Endothelial cell of umbilical vein (primary cell): ENCODE measurements around the gene NAA10.

ENCODE experiments used
- CTCF ChIP-seq, 2 donors: IDR thresholded peaks; 1 replicate in 1 of 2; 2 replicates in 1 of 2; pipeline ENCODE4 v1.5.1; 2011; ENCODE audit warnings: low read length in 2 of 2, mild to moderate bottlenecking in 2 of 2, moderate library complexity in 2 of 2, control low read depth in 1 of 2, inconsistent platforms in 1 of 2, low read depth in 1 of 2; ENCODE audit not compliant: insufficient read depth in 1 of 2; ENCODE audit errors: extremely low read depth in 1 of 2
- EZH2 ChIP-seq: IDR thresholded peaks from 2 replicates; pipeline ENCODE4 v1.6.1; 2012; ENCODE audit warnings: borderline replicate concordance, low read depth, mild to moderate bottlenecking, moderate library complexity, low read length, inconsistent platforms; ENCODE audit not compliant: severe bottlenecking
- FOS ChIP-seq: IDR thresholded peaks from 2 replicates; pipeline ENCODE4 v1.6.1; 2011; ENCODE audit warnings: mild to moderate bottlenecking, low read length, moderate library complexity, borderline replicate concordance; ENCODE audit not compliant: insufficient read depth
- GATA2 ChIP-seq: IDR thresholded peaks from 2 replicates; pipeline ENCODE4 v1.7.0; 2011; ENCODE audit warnings: low read depth, mild to moderate bottlenecking, moderate library complexity, mixed read lengths, low read length; ENCODE audit not compliant: insufficient read length, insufficient read depth
- JUN ChIP-seq: IDR thresholded peaks from 2 replicates; pipeline ENCODE4 v1.6.1; 2011; ENCODE audit warnings: borderline replicate concordance, low read depth; ENCODE audit not compliant: insufficient read length, insufficient read depth
- MAX ChIP-seq: IDR thresholded peaks from 2 replicates; pipeline ENCODE4 v1.6.1; 2011; ENCODE audit not compliant: insufficient read depth, insufficient read length
- MYC ChIP-seq: IDR thresholded peaks from one replicate; pipeline ENCODE4 v1.6.1; 2011; ENCODE audit warnings: mild to moderate bottlenecking, low read depth, low read length
- POLR2A ChIP-seq: IDR thresholded peaks from 2 replicates; pipeline ENCODE4 v1.6.1; 2012; ENCODE audit warnings: low read depth, mild to moderate bottlenecking, control low read depth, low read length
- POLR2AphosphoS5 ChIP-seq: IDR thresholded peaks from 2 replicates; pipeline ENCODE4 v1.6.1; 2012; ENCODE audit warnings: low read depth, mild to moderate bottlenecking, control low read depth, low read length, moderate library complexity; ENCODE audit not compliant: insufficient read depth

GRCh38 chrX:153971450-153972367, 36.9 kb upstream of the NAA10 start, which contains the start of gene HCFC1:
- TF ChIP-seq POLR2A (no peak), POLR2AphosphoS5 (peak; percentile 20), CTCF (IDR thresholded peaks at IDR 0.05; ENCODE audit: extremely low read depth in 1 of 2, insufficient read depth in 1 of 2, low read depth in 1 of 2, low read length in 2 of 2) (no peak), MAX (no peak), FOS (no peak), MYC (no peak), JUN (peak; percentile 27), EZH2 (no peak), GATA2 (no peak)
